PFSK-1 (cell line): Measurements from ENCODE around the gene TMEM169.

Experiments used
- FOXP2 ChIP-seq: optimal IDR thresholded peaks from 2 replicates; pipeline ENCODE3; 2011; ENCODE audit warnings: borderline replicate concordance, control low read depth, inconsistent platforms; ENCODE audit not compliant: insufficient read depth; ENCODE audit errors: extremely low read length, extremely low read depth
- POLR2AphosphoS5 ChIP-seq: IDR thresholded peaks from 2 replicates; pipeline ENCODE4 v1.6.1; 2012; ENCODE audit warnings: low read depth, mild to moderate bottlenecking, control low read depth, low read length, moderate library complexity
- SIN3A ChIP-seq: IDR thresholded peaks from 2 replicates; pipeline ENCODE4 v1.6.1; 2012; ENCODE audit warnings: mild to moderate bottlenecking, low read length, moderate library complexity, borderline replicate concordance; ENCODE audit not compliant: insufficient read depth
- TAF1 ChIP-seq: IDR thresholded peaks from 2 replicates; pipeline ENCODE4 v1.6.1; 2012; ENCODE audit warnings: low read length, control low read depth, borderline replicate concordance; ENCODE audit not compliant: insufficient read depth
- TF ChIP-seq, protein P1 (sequence below), 2 experiments: IDR thresholded peaks; 2 replicates each; pipeline versions ENCODE4 v1.6.1 to v1.8.0; 2011 to 2012; ENCODE audit warnings: low read depth in 2 of 2, low read length in 2 of 2, control low read depth in 1 of 2, inconsistent platforms in 1 of 2, mild to moderate bottlenecking in 1 of 2, moderate library complexity in 1 of 2; ENCODE audit not compliant: insufficient read depth in 1 of 2

Gene TMEM169

GRCh38 chr2:216139884-216140283, 58.2 kb downstream of the TMEM169 start:
- no peak for TF ChIP-seq POLR2AphosphoS5
- no peak for TF ChIP-seq FOXP2
- TF ChIP-seq, protein P1, sequence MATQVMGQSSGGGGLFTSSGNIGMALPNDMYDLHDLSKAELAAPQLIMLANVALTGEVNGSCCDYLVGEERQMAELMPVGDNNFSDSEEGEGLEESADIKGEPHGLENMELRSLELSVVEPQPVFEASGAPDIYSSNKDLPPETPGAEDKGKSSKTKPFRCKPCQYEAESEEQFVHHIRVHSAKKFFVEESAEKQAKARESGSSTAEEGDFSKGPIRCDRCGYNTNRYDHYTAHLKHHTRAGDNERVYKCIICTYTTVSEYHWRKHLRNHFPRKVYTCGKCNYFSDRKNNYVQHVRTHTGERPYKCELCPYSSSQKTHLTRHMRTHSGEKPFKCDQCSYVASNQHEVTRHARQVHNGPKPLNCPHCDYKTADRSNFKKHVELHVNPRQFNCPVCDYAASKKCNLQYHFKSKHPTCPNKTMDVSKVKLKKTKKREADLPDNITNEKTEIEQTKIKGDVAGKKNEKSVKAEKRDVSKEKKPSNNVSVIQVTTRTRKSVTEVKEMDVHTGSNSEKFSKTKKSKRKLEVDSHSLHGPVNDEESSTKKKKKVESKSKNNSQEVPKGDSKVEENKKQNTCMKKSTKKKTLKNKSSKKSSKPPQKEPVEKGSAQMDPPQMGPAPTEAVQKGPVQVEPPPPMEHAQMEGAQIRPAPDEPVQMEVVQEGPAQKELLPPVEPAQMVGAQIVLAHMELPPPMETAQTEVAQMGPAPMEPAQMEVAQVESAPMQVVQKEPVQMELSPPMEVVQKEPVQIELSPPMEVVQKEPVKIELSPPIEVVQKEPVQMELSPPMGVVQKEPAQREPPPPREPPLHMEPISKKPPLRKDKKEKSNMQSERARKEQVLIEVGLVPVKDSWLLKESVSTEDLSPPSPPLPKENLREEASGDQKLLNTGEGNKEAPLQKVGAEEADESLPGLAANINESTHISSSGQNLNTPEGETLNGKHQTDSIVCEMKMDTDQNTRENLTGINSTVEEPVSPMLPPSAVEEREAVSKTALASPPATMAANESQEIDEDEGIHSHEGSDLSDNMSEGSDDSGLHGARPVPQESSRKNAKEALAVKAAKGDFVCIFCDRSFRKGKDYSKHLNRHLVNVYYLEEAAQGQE (IDR thresholded peaks at IDR 0.05; ENCODE audit: insufficient read depth in 1 of 2, low read depth in 2 of 2, low read length in 2 of 2), result no peak
- TF ChIP-seq SIN3A, result no peak
- TF ChIP-seq TAF1, result no peak

- TF ChIP-seq FOXP2, result no peak
- TF ChIP-seq, protein P1 (IDR thresholded peaks at IDR 0.05; ENCODE audit: insufficient read depth in 1 of 2, low read depth in 2 of 2, low read length in 2 of 2), result no peak
- TF ChIP-seq SIN3A, result no peak
- no peak for TF ChIP-seq POLR2AphosphoS5
- no peak for TF ChIP-seq TAF1
Measured at GRCh38 chr2:216142540-216142939, 60.8 kb downstream of the TMEM169 start.

DNA sequence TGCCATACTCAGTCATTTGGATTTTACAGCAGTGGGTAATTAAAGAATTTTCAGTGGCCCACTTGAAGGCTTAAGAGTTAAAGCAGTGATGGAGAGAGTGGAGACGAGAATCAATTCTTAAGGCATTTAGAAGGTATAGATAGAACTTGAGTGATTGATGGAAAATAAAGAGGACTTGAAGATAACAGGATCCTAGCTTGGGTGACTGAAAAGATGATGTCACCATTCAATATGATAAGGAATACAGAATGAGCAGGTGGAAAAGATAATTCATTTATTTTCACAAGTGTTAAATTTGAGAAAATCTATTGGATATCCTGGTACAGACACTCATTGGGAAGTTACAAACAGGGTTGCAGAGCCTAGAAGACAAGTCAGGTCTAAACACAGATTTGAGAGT, 62.7 kb downstream of the TMEM169 start:
- TF ChIP-seq POLR2AphosphoS5 (no peak), FOXP2 (no peak), SIN3A (no peak), TAF1 (no peak)
- TF ChIP-seq, protein P1 (IDR thresholded peaks at IDR 0.05; ENCODE audit: insufficient read depth in 1 of 2, low read depth in 2 of 2, low read length in 2 of 2), result no peak

- TF ChIP-seq POLR2AphosphoS5 (no peak), SIN3A (no peak)
Measured at GRCh38 chr2:216144857-216145256, 63.1 kb downstream of the TMEM169 start.

GRCh38 chr2:216146573-216146972, 64.9 kb downstream of the TMEM169 start:
- TF ChIP-seq TAF1 (no peak), POLR2AphosphoS5 (no peak), FOXP2 (no peak), SIN3A (no peak)
- TF ChIP-seq, protein P1 (IDR thresholded peaks at IDR 0.05; ENCODE audit: insufficient read depth in 1 of 2, low read depth in 2 of 2, low read length in 2 of 2), result no peak
